T-helper 1 cell (primary cell): ENCODE measurements around the gene METTL24.
"Not testable (repeated sequence)": the region's sequence is repeated elsewhere in the genome, so short reads cannot be mapped to it uniquely, and the experiment has no call there.

Experiments used
- DNase-seq, 5 donors: peaks; one replicate each; pipeline ENCODE4 v3.0.0-alpha.2; 2012 to 2020

Gene METTL24

GRCh38 chr6:110359556-110359955 is 1.4 kb upstream of the METTL24 start:
- DNase-seq: no peak

GRCh38 chr6:110358553-110359160 is 508 bp upstream of the METTL24 start:
- no peak for DNase-seq

DNA sequence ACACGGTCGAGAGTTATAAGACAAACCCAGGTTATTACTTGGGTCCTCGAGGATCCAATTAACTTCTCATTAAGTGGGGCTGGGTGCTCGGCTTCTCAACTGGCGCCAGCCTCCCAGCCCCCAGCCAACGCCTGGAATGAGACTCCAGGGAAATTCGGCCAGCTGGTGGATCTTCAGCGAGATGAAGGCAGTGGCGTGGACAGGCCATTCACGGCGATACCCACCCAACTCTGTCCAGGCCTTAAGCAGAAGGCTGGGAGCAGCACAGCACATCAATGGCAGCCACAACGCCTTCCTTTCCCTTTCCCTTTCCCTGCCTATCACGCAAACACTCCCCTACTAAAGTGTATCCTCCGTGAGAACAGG is 868 bp downstream of the METTL24 start:
- DNase-seq: no peak

DNA sequence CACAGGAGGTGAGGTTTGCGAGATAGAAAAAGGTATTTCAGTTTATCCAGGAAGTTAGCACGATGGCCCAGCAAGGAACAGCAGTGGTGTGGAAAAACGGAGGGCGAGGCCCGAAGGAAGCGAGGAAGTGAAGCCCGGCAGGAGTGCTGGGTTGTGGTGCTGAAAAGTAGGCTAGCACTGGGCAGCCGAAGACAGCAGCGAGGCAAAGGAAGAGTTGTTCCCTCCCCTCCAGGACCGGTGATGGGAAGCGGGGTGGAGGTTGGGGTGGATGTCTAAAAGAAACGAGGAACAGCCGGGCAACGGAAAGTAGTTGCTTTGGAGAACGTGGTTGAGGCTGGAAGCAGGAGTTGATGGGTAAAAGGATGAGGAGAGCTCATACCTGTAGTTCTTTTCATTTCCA is 1.4 kb downstream of the METTL24 start:
- DNase-seq: no peak

- DNase-seq: no peak
These were observed 2.4 kb downstream of the METTL24 start for GRCh38 chr6:110355727-110356126.

DNA sequence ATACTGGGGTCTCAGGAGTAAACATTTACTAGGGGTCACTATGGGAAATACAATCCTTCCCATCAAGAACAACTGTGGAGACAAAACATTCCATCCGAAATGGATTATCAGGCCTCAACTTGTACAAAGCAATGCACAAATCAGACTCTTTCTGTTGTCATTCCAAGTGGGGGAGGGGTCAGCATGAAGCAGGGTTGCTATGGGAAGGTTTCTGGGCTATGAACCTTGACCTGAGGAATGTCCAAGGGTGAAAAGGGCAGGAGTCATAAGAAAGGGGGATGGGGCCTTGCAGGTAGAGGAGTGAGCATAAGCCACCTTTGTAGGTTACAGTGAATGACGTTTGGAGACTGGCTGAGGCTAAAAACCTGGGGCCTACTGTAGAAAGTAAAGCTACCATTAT is 3.1 kb downstream of the METTL24 start:
- DNase-seq: no peak

DNA sequence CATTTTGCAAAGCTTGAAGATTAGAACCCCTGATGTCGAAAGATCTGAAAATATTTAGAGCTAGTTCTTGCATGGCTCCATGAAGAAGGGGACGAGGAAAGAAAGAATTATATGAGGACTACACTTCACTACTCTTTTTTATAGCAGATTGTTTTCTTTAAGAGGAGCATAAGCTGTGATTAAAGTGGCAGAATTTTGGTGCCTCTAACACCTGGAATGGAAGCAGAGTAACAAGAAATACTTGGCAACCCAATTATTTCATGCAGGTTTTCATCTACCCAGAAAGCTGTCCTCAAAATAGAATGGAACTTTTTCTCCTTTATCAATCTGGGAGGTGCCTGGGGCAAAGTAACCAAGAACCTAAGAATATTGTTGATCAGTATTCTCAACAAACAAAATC is 4.0 kb downstream of the METTL24 start:
- DNase-seq: no peak

GRCh38 chr6:110353457-110354001 is 4.6 kb downstream of the METTL24 start:
- DNase-seq: no peak

DNA sequence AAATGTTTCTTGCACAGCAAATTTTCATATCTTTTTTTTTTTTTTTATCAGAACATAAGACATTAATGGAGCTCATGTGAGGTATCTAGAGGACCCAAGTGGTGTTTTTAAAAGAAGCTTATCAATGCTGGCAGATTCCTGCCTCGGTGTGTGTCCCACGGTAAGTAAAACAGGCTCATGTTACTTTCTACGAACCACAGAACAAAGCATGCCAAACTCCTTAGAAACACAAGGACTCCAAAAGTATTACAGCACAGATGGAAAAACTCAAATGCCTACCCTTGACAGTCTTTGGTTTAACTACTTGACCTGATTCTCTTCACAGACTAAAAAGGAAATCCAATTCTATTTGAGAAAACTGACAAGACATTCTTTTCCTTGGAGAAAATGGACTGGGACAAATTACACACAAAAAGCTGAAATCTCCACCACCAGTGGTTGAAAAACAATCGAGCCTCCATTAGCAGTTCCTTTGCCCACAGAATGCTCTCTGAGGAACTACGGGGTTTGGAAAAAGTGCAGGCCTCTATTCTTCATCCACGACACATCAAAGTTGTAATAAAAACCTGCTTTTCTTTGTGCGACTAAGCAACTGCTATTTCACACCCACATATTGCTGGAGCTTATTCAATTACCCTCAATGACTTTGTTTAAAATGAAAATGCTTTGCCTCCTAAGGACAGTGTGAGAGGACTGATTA is 5.4 kb downstream of the METTL24 start:
- no peak for DNase-seq

DNA sequence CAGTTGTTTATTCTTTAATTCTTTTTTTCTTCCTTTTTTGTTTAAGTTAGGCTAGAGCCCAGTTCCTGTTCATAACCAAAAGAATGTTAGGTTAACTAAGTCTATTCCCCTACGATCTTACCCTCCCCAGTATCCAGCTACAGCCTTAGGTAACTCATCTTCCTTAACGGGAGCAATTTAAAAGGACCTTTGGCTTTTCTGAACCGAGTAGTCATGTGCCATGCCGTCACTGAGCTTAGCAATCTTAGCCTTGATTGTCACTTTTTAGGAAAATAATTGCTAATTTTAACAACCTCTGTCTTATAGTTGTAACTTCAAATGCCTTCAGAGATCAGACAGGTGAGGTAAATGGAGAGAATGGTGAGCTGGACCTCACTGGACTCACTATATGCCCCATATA is 6.2 kb downstream of the METTL24 start:
- DNase-seq: no peak

- no peak for DNase-seq
These were observed 6.6 kb downstream of the METTL24 start for GRCh38 chr6:110351546-110351945.

DNA sequence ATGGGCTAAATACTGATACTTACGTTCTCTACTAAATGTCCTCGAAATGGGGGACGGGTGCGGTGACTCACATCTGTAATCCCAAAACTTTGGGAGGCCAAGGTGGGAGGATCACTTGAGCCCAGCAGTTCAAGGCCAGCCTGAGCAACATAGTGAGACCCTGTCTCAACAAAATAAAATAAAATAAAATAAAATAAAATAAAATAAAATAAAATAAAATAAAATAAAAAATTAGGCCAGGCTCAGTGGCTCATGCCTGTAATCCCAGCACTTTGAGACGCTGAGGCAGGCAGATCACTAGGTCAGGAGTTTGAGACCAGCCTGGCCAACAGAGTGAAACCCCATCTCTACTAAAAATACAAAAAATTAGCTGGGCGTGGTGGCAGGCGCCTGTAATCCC is 7.6 kb downstream of the METTL24 start:
- DNase-seq: not testable (repeated sequence)

- no peak for DNase-seq
These were observed 9.0 kb downstream of the METTL24 start for GRCh38 chr6:110348961-110349690.

- no peak for DNase-seq
These were observed 13.1 kb downstream of the METTL24 start for GRCh38 chr6:110345025-110345424.

GRCh38 chr6:110342759-110343158 is 15.4 kb downstream of the METTL24 start:
- DNase-seq: no peak

DNA sequence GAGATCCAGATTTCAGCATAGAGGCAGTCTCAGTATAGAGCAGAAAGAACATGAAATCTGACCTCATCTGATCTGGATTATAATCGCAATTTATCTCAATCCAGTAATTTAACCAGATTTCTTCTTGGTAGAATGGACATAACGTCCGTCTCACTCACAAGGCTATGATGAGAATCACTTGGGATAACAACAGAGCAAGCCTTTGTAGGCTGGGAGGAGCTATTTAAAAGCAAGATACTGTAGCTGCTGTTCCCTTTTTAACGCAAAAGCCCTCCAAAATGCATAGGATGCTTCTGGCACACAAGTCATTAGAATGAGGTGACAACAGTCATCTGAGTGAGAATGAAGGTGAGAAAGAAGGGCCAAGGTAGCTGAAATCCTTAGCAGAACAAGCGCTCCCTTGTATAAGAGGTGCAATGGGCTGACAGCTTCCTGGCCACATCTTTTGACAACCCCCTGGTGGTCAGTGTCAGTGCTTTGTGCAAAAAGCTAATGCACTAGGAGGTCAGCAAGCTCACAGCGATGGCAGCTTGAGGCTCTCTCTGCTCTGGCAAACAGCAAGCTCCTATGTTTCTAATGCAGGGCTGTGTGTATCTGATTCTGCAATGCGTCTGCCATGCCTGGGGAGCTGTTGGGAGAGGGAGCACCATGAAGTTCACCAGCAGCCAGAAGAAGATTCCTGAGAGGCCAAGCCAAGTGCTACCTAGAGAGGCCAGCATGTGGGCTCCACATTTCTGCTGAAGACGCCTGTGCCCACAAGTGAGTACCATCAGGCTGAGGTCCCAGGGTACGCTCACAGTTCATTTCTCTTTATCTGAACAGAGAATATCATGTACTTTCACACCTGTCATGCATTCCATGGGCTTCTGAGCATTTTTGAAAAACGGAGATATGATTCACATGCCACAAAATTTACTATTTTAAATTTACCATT is 16.2 kb downstream of the METTL24 start:
- no peak for DNase-seq

- no peak for DNase-seq
These were observed 17.1 kb downstream of the METTL24 start for GRCh38 chr6:110341067-110341466.

DNA sequence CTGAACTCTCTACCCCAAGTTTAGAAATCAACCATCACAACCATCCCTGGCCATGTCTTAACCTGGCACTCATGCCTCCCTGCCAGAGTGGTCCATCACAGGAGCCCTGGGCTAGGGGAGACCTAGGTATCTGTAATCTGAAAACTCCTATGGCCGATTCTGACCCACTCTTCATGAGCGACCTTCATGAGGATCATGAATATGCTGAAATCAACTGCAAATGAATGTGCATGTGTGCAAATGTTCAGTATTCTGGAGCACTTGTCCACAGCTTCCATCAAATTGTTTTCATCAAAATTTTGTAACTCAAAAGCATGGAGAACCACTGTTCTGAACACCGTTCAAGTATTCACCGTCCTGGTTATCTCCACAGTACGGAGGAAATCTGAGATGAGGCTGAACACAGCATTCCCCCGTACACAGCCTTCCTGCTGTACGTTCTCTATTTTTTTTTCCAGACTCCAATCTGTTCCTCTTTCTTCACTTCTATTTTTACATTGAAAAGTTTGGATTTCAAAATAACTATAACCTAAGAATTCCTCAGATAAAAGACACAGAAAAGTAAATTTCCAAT is 17.7 kb downstream of the METTL24 start:
- no peak for DNase-seq

GRCh38 chr6:110338820-110339470 is 19.2 kb downstream of the METTL24 start:
- no peak for DNase-seq

- no peak for DNase-seq
These were observed 20.7 kb downstream of the METTL24 start for GRCh38 chr6:110337486-110337885.

DNA sequence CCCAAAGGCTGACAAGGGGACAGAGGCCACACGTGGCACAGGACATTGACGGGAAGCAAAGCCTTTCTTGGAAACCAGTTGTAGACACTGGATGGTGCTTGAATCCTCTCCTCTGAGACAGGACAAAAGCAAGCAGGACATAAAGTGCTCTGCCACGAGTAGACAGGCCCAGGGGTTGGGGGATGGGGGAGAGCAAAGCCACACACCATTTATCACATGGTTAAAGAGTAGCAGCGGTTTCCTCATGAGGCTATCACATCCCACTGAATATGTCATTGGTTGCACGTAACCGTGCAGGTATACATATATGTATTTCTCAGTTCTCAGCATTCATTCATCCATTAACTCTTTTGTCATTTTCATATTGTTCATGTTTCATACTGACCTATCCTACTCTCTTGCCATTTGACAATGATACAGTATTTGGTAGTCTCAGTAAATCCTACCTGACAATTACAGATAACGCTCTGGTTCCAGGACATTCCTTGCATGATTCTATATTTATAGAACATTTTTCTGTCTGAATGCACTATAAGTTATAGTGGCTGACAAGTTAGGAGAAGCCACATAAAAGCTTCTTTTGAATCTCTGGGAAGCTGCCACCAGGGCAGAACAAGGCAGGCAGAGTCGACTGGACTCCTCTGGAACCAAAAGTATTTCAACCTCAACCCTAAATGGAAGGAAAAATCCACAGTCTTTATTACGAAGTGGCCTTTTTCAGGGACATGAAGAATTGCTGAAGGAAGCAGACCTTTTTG is 23.5 kb downstream of the METTL24 start:
- DNase-seq: no peak
